Measurements from ENCODE around the gene SERPINA5. TPM values are rescaled to one million over a fixed set of nuclear protein-coding genes. Genes with fewer than 3 reads are reported as not detected.
A peak's percentile ranks its signal among the peaks of the same experiment; 100 is the strongest.

The SERPINA5 gene
- polyA plus RNA-seq, 1 donor from 2014 or later = not detected

- peaks cover 7% of the 10 kb centered on the region for H3K27me3 Mint-ChIP-seq
These were observed 35.9 kb upstream of the SERPINA5 start for GRCh38 chr14:94545131-94545841.

GRCh38 chr14:94547151-94547680 lies 34.0 kb upstream of the SERPINA5 start:
- H3K27ac Mint-ChIP-seq = no peak overlapping the region
- peaks cover 0 to 2% (median 0%) of the 10 kb centered on the region in 3 donors for H3K4me1 Mint-ChIP-seq
- H3K36me3 Mint-ChIP-seq = peaks cover 5% of the 10 kb centered on the region
- no peak overlapping the region for H3K4me3 Mint-ChIP-seq
- H3K27me3 Mint-ChIP-seq = peaks cover 12% of the 10 kb centered on the region
- peaks cover 2 to 7% (median 5%) of the 10 kb centered on the region in 3 donors for H3K9me3 Mint-ChIP-seq

More at GRCh38 chr14:94545131-94545841, 35.9 kb upstream of the SERPINA5 start:
- Mint-ChIP-seq H3K4me1 (peaks cover 0 to 2% (median 0%) of the 10 kb centered on the region in 3 donors), H3K36me3 (peaks cover 5% of the 10 kb centered on the region), H3K9me3 (peaks cover 2 to 5% (median 5%) of the 10 kb centered on the region in 3 donors), H3K27ac (no peak overlapping the region), H3K4me3 (no peak overlapping the region)

GRCh38 chr14:94547726-94548125 lies 33.5 kb upstream of the SERPINA5 start:
- Mint-ChIP-seq H3K4me3 (no peak overlapping the region), H3K4me1 (peaks cover 0 to 2% (median 0%) of the 10 kb centered on the region in 3 donors), H3K27me3 (peaks cover 9% of the 10 kb centered on the region), H3K36me3 (peaks cover 5% of the 10 kb centered on the region), H3K27ac (no peak overlapping the region), H3K9me3 (peaks cover 2 to 7% (median 5%) of the 10 kb centered on the region in 3 donors)

GRCh38 chr14:94548131-94548998 lies 32.9 kb upstream of the SERPINA5 start:
- Mint-ChIP-seq H3K27me3 (peaks cover 9% of the 10 kb centered on the region), H3K9me3 (peaks cover 2 to 7% (median 5%) of the 10 kb centered on the region in 3 donors), H3K4me3 (no peak overlapping the region), H3K27ac (peak overlapping the region in 1 of 3 donors; percentile 75), H3K4me1 (peaks cover 0 to 2% (median 0%) of the 10 kb centered on the region in 3 donors), H3K36me3 (peaks cover 5% of the 10 kb centered on the region)

GRCh38 chr14:94548999-94549985 lies 31.9 kb upstream of the SERPINA5 start:
- no peak overlapping the region for H3K4me3 Mint-ChIP-seq
- H3K27ac Mint-ChIP-seq = peak overlapping the region in 1 of 3 donors; percentile 75
- H3K9me3 Mint-ChIP-seq = peaks cover 2 to 9% (median 9%) of the 10 kb centered on the region in 3 donors
- peaks cover 9% of the 10 kb centered on the region for H3K27me3 Mint-ChIP-seq
- H3K4me1 Mint-ChIP-seq = peaks cover 0 to 2% (median 0%) of the 10 kb centered on the region in 3 donors
- H3K36me3 Mint-ChIP-seq = peaks cover 5% of the 10 kb centered on the region

- Mint-ChIP-seq H3K4me3 (no peak overlapping the region), H3K36me3 (peaks cover 7% of the 10 kb centered on the region), H3K27ac (no peak overlapping the region), H3K4me1 (peaks cover 0 to 2% (median 0%) of the 10 kb centered on the region in 3 donors), H3K9me3 (peaks cover 3 to 16% (median 16%) of the 10 kb centered on the region in 3 donors), H3K27me3 (peaks cover 9% of the 10 kb centered on the region)
These were observed 31.2 kb upstream of the SERPINA5 start for GRCh38 chr14:94550041-94550440.

GRCh38 chr14:94555991-94556390 lies 25.2 kb upstream of the SERPINA5 start:
- Mint-ChIP-seq H3K4me1 (no peaks in the 10 kb centered on the region), H3K4me3 (no peak overlapping the region), H3K36me3 (peaks cover 4% of the 10 kb centered on the region), H3K27ac (no peak overlapping the region), H3K27me3 (peaks cover 3% of the 10 kb centered on the region), H3K9me3 (peaks cover 7 to 25% (median 15%) of the 10 kb centered on the region in 3 donors)

GRCh38 chr14:94557327-94557726 lies 23.9 kb upstream of the SERPINA5 start:
- peaks cover 4% of the 10 kb centered on the region for H3K36me3 Mint-ChIP-seq
- H3K27ac Mint-ChIP-seq = no peak overlapping the region
- H3K4me1 Mint-ChIP-seq = no peaks in the 10 kb centered on the region
- H3K27me3 Mint-ChIP-seq = peaks cover 3% of the 10 kb centered on the region
- H3K9me3 Mint-ChIP-seq = peaks cover 7 to 25% (median 14%) of the 10 kb centered on the region in 3 donors
- H3K4me3 Mint-ChIP-seq = no peak overlapping the region

GRCh38 chr14:94558842-94559241 lies 22.4 kb upstream of the SERPINA5 start:
- no peak overlapping the region for H3K27ac Mint-ChIP-seq
- peaks cover 7 to 22% (median 14%) of the 10 kb centered on the region in 3 donors for H3K9me3 Mint-ChIP-seq
- H3K36me3 Mint-ChIP-seq = peaks cover 4% of the 10 kb centered on the region

GRCh38 chr14:94559638-94560290 lies 21.5 kb upstream of the SERPINA5 start:
- Mint-ChIP-seq H3K9me3 (peaks cover 5 to 16% (median 7%) of the 10 kb centered on the region in 3 donors), H3K36me3 (peaks cover 2% of the 10 kb centered on the region), H3K27me3 (peaks cover 3% of the 10 kb centered on the region), H3K4me3 (no peak overlapping the region), H3K27ac (no peak overlapping the region), H3K4me1 (peaks cover 0 to 2% (median 0%) of the 10 kb centered on the region in 3 donors)

More at GRCh38 chr14:94558842-94559241, 22.4 kb upstream of the SERPINA5 start:
- peaks cover 0 to 1% (median 0%) of the 10 kb centered on the region in 3 donors for H3K4me1 Mint-ChIP-seq
- no peak overlapping the region for H3K4me3 Mint-ChIP-seq
- peaks cover 3% of the 10 kb centered on the region for H3K27me3 Mint-ChIP-seq

GRCh38 chr14:94560291-94560665 lies 20.9 kb upstream of the SERPINA5 start:
- H3K36me3 Mint-ChIP-seq = no peaks in the 10 kb centered on the region
- H3K4me1 Mint-ChIP-seq = peaks cover 0 to 2% (median 0%) of the 10 kb centered on the region in 3 donors
- no peak overlapping the region for H3K27ac Mint-ChIP-seq
- H3K9me3 Mint-ChIP-seq = peaks cover 2 to 11% (median 4%) of the 10 kb centered on the region in 3 donors
- H3K27me3 Mint-ChIP-seq = peaks cover 3% of the 10 kb centered on the region
- no peak overlapping the region for H3K4me3 Mint-ChIP-seq

- Mint-ChIP-seq H3K27me3 (peaks cover 3% of the 10 kb centered on the region), H3K36me3 (no peaks in the 10 kb centered on the region), H3K27ac (no peak within 1 kb of the TSS)
These were observed 20.2 kb upstream of the SERPINA5 start, which contains the start of gene SERPINA4 for GRCh38 chr14:94560751-94561655. TSS of gene SERPINA4 (plus strand) at chr14:94561442. CDS start at chr14:94563483, 2,041 bp downstream.

More at GRCh38 chr14:94560751-94561655, 20.2 kb upstream of the SERPINA5 start, which contains the start of gene SERPINA4:
- no peak within 1 kb of the TSS for H3K4me3 Mint-ChIP-seq
- H3K9me3 Mint-ChIP-seq = peaks cover 0 to 9% (median 0%) of the 10 kb centered on the region in 3 donors
- peaks cover 0 to 2% (median 0%) of the 10 kb centered on the region in 3 donors for H3K4me1 Mint-ChIP-seq

Measured in IgD-negative memory B cell (primary cell).